ENCODE results near the gene ATF5. TPM values are rescaled to one million over a fixed set of nuclear protein-coding genes. Genes with fewer than 3 reads are reported as not detected.

The ATF5 gene
- total and polyA plus RNA-seq, 10 of the 15 experiments (the other 5 are each of a cell fraction or from before 2014, with no cell fraction given), result 9.1 to 133 (median 24.0) TPM

DNA sequence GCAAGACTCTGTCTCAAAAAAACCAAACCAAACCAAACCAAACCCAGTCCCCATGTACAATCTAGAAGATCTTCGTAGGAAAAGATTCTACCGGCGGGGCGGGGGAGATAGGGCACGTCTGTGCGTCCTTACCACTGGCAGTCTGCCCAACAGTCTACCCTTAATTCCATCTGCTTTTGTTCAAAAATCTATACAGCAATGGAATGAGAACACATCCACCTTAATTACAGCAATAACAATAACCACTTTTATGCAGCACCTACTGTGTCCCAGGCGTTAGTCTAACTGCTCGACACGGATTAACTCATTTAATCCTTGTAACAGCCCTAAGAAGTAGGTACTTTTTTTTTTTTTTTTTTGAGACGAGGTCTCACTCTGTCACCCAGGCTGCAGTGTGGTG lies 2.5 kb upstream of the ATF5 start:
- 97% methylated on average over 9 of the region's 10 CpGs for WGBS (ENCODE audit: insufficient coverage, insufficient replicate concordance, low lambda C conversion rate, missing lambda C conversion rate)
- SMC1A ChIA-PET (ENCODE audit: uncharacterized antibody, unreplicated experiment), result interaction anchor here (4.8 kb wide), 2 partner anchors 14 to 32 kb away, joined by 48 to 78 read pairs; partner anchors contain the start of gene IL4I1

More for the DNA sequence above, 2.5 kb upstream of the ATF5 start:
- Histone ChIP-seq H3K36me3 (ENCODE audit: control insufficient read depth in 2 of 2, insufficient read depth in 2 of 2, low read length in 1 of 2) (peaks cover 15 to 25% of the 10 kb centered on the region in 2 experiments; a peak in 3 of 4 replicates), H3K79me2 (ENCODE audit: control insufficient read depth, insufficient read depth, low read length) (peaks cover 95% of the 10 kb centered on the region), H3K4me1 (ENCODE audit: control insufficient read depth, insufficient read depth, low read length) (peaks cover 37% of the 10 kb centered on the region), H3K9me3 (replicated peaks; ENCODE audit: control insufficient read depth, insufficient read depth, low read length) (no peaks in the 10 kb centered on the region), H4K20me1 (ENCODE audit: control insufficient read depth, insufficient read depth) (no peaks in the 10 kb centered on the region), H3K4me3 (peak overlapping the region; percentile 92; the same call in 1 of the 2 replicates), H3K27ac (ENCODE audit: control insufficient read depth, insufficient read depth) (no peak overlapping the region), H3K27me3 (replicated peaks in 1 of 2; ENCODE audit: control insufficient read depth in 2 of 2, insufficient read depth in 2 of 2, low read length in 1 of 2) (no peaks in the 10 kb centered on the region), H2AFZ (ENCODE audit: control insufficient read depth, low read depth, low read length) (no peak overlapping the region), H3K4me2 (ENCODE audit: control insufficient read depth, insufficient read depth) (peak overlapping the region; percentile 97), H3K9ac (ENCODE audit: control insufficient read depth, insufficient read depth, low read length) (no peak overlapping the region; the same call in 1 of the 2 replicates)
- TF ChIP-seq, protein P1, sequence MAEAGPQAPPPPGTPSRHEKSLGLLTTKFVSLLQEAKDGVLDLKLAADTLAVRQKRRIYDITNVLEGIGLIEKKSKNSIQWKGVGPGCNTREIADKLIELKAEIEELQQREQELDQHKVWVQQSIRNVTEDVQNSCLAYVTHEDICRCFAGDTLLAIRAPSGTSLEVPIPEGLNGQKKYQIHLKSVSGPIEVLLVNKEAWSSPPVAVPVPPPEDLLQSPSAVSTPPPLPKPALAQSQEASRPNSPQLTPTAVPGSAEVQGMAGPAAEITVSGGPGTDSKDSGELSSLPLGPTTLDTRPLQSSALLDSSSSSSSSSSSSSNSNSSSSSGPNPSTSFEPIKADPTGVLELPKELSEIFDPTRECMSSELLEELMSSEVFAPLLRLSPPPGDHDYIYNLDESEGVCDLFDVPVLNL (IDR thresholded peaks at IDR 0.05; ENCODE audit: low read depth, low read length), result no peak
- TF ChIP-seq SREBF1 (IDR thresholded peaks at IDR 0.05; ENCODE audit: low read length) (no peak), EED (IDR thresholded peaks at IDR 0.05; ENCODE audit: low read depth) (no peak), STAT3 (IDR thresholded peaks at IDR 0.05; ENCODE audit: low read depth, low read length) (no peak)
- TF ChIP-seq, protein P2, sequence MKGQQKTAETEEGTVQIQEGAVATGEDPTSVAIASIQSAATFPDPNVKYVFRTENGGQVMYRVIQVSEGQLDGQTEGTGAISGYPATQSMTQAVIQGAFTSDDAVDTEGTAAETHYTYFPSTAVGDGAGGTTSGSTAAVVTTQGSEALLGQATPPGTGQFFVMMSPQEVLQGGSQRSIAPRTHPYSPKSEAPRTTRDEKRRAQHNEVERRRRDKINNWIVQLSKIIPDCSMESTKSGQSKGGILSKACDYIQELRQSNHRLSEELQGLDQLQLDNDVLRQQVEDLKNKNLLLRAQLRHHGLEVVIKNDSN (IDR thresholded peaks at IDR 0.05; ENCODE audit: borderline replicate concordance, extremely low read length, insufficient read depth, low read depth, low read length), result no peak
- TF ChIP-seq, protein P3, sequence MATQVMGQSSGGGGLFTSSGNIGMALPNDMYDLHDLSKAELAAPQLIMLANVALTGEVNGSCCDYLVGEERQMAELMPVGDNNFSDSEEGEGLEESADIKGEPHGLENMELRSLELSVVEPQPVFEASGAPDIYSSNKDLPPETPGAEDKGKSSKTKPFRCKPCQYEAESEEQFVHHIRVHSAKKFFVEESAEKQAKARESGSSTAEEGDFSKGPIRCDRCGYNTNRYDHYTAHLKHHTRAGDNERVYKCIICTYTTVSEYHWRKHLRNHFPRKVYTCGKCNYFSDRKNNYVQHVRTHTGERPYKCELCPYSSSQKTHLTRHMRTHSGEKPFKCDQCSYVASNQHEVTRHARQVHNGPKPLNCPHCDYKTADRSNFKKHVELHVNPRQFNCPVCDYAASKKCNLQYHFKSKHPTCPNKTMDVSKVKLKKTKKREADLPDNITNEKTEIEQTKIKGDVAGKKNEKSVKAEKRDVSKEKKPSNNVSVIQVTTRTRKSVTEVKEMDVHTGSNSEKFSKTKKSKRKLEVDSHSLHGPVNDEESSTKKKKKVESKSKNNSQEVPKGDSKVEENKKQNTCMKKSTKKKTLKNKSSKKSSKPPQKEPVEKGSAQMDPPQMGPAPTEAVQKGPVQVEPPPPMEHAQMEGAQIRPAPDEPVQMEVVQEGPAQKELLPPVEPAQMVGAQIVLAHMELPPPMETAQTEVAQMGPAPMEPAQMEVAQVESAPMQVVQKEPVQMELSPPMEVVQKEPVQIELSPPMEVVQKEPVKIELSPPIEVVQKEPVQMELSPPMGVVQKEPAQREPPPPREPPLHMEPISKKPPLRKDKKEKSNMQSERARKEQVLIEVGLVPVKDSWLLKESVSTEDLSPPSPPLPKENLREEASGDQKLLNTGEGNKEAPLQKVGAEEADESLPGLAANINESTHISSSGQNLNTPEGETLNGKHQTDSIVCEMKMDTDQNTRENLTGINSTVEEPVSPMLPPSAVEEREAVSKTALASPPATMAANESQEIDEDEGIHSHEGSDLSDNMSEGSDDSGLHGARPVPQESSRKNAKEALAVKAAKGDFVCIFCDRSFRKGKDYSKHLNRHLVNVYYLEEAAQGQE (IDR thresholded peaks at IDR 0.05; ENCODE audit: low read depth, low read length), result no peak
- TF ChIP-seq, protein P4, sequence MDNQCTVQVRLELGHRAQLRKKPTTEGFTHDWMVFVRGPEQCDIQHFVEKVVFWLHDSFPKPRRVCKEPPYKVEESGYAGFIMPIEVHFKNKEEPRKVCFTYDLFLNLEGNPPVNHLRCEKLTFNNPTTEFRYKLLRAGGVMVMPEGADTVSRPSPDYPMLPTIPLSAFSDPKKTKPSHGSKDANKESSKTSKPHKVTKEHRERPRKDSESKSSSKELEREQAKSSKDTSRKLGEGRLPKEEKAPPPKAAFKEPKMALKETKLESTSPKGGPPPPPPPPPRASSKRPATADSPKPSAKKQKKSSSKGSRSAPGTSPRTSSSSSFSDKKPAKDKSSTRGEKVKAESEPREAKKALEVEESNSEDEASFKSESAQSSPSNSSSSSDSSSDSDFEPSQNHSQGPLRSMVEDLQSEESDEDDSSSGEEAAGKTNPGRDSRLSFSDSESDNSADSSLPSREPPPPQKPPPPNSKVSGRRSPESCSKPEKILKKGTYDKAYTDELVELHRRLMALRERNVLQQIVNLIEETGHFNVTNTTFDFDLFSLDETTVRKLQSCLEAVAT (IDR thresholded peaks at IDR 0.05), result 0 out of 2 replicates have a peak, but pooled peaks have one; percentile 45
- FAIRE-seq (no peak), DNase-seq (ENCODE audit: low read depth, low spot score) (no peak), ATAC-seq (no peak)
- POLR2A ChIA-PET, result interaction anchor here (0.6 to 5.8 kb wide), 6 partner anchors 9 to 74 kb away, joined by 3 to 113 read pairs (median 10); partner anchors contain the start of gene IL4I1
- intact Hi-C loops (cut with micrococcal nuclease; ENCODE audit: unreplicated experiment) (loop anchor here (5.0 kb wide), 1 partner anchor 49 kb away; the partner anchor contains the start of genes AKT1S1 and TBC1D17), in situ Hi-C loops (cut with MboI) (no loop called here)
- BruUV-seq (replicated peaks), result no TSS peak
- RAD21 ChIA-PET (ENCODE audit: unreplicated experiment), result interaction anchor here (3.1 to 5.0 kb wide), 3 partner anchors 14 to 36 kb away, joined by 10 to 66 read pairs (median 40); partner anchors contain the start of gene IL4I1
- CTCF ChIA-PET, result interaction anchor here (1.8 to 2.6 kb wide), 2 partner anchors 9 to 18 kb away, joined by 5 to 19 read pairs; no protein-coding TSS in a partner anchor
